ENCODE measurements around the gene CMC2.
A peak's percentile ranks its signal among the peaks of the same experiment; 100 is the strongest.

Gene CMC2

DNA sequence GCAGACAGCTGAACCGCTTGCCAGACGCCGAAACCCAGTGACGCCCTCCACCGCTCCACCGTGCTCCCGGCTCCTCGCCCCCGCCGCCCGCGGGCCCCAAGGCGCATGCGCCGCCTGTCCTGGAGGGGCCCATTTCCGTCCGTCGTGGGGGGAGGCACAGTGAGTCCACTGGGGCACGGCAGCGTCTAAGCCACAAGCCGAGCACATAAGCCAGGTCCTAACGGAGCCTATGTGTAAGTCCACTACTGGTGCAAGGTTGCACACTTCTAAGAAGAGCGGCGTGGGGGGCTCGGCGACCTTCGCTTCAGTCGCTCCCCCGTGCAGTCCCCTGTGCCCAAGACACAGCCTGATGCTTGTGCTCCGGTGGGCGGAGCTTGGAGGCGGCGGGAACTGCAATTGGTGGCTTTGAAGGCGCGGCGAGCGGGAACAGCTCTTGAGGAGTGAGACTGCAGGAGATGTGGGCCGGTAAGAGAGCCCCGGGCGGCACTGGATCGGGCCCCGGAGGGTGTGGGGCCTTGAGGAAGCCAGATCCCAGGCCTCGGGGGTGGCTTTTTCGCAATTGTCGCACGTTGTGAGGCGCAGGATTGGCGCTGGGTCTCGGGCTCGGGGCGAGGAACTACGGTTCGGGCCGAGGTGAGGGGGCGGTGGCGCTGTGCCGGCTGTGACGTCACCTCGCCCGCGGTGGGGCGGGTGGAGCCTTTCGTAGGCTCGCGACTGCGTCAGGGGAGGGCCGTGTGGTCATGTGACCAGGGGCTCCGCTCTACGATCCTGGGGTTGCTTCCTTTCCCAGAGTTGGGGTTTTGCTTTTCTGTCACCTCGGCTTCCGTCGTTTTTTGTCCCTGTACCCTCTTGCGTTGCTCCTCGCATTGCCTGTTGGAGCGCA, at the start of gene CMC2, which contains the start of gene CENPN:
Gene CMC2, minus strand, starts transcription at position 73 of the 883 bp plus-strand sequence. CDS start 9,491 bp downstream, outside the sequence.
Gene CENPN, plus strand, starts transcription at position 402 of the 883 bp plus-strand sequence. CDS start 4,726 bp downstream, outside the sequence.
- H3K4me3 ChIP-seq (ENCODE audit: low read depth, low read length): peak within 1 kb of the TSS; percentile 95
- TF ChIP-seq, protein P1, sequence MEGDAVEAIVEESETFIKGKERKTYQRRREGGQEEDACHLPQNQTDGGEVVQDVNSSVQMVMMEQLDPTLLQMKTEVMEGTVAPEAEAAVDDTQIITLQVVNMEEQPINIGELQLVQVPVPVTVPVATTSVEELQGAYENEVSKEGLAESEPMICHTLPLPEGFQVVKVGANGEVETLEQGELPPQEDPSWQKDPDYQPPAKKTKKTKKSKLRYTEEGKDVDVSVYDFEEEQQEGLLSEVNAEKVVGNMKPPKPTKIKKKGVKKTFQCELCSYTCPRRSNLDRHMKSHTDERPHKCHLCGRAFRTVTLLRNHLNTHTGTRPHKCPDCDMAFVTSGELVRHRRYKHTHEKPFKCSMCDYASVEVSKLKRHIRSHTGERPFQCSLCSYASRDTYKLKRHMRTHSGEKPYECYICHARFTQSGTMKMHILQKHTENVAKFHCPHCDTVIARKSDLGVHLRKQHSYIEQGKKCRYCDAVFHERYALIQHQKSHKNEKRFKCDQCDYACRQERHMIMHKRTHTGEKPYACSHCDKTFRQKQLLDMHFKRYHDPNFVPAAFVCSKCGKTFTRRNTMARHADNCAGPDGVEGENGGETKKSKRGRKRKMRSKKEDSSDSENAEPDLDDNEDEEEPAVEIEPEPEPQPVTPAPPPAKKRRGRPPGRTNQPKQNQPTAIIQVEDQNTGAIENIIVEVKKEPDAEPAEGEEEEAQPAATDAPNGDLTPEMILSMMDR (IDR thresholded peaks at IDR 0.05; ENCODE audit: low read depth, low read length, missing control alignments): peak; percentile 16
- DNase-seq (ENCODE audit: low read depth): peak; percentile 99
- in situ Hi-C loops (cut with HindIII; ENCODE audit: low sequenced_read_pairs): no loop called here

DNA sequence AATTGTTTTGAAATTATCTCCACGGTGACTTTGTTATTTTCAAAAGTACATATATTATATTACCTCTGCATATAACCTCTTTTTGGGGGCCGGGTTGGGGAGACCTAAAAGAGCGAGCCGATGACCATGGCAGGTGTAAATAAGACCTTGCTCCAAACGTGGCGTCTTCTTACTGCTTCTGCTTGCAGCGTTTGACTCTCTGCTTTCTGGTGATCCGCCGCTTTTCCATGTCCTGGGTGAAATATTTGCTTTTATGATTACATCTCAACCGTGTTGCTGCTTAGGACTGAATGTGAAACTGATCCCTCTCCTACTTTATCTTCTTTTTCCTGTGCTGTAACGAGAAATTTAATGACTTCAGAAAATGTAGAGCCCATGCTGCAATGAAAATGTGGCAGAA, 47.1 kb upstream of the CMC2 start:
- TF ChIP-seq, protein P1 (IDR thresholded peaks at IDR 0.05; ENCODE audit: low read depth, low read length, missing control alignments): no peak
- H3K4me3 ChIP-seq (ENCODE audit: low read depth, low read length): no peak overlapping the region
- in situ Hi-C loops (cut with HindIII; ENCODE audit: low sequenced_read_pairs): no loop called here
- DNase-seq (ENCODE audit: low read depth): no peak

DNA sequence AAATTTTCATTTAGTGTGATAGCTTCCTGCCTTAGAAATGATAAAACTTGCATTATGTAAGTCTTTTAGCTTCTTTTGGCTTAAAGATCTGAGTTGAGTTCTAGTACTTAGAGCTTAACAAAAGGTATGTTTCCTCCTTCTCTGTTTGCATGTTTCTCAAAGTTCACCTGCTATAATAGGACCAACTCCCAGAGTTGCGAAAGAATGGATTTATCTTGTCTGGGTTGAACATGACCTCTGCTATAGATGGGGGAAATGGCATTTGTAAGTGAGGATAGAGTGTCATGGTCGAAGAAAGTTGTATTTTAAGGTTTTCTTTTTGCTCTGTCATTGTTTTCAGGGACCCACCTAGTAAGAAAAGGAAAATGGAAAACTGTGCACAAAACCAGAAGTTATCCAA, 36.1 kb upstream of the CMC2 start:
- in situ Hi-C loops (cut with HindIII; ENCODE audit: low sequenced_read_pairs): loop anchor here (25.0 kb wide), 2 partner anchors 294 to 694 kb away; no protein-coding TSS in a partner anchor
- H3K4me3 ChIP-seq (ENCODE audit: low read depth, low read length): no peak overlapping the region
- DNase-seq (ENCODE audit: low read depth): no peak
- TF ChIP-seq, protein P1 (IDR thresholded peaks at IDR 0.05; ENCODE audit: low read depth, low read length, missing control alignments): no peak

DNA sequence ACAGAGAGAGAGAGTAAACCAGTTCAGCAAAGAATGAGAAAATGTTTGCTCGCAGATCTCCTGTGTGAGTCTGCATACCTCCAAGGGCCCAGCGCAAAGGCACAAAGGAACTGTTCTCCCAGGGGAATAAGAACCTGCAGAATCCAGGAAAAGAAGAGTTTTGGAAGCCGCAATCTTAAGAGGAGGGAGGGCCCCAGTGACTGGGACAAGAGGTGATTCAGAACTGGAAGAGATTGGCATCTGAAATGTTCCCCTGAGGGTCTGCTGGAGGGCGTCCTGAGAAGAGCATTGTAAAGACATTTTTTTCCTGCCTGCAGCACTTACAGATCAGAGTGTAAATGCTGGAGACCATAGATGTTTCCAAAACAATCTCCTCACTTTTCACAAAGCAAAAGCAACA, 35.0 kb upstream of the CMC2 start:
- H3K4me3 ChIP-seq (ENCODE audit: low read depth, low read length): no peak overlapping the region
- TF ChIP-seq, protein P1 (IDR thresholded peaks at IDR 0.05; ENCODE audit: low read depth, low read length, missing control alignments): no peak
- in situ Hi-C loops (cut with HindIII; ENCODE audit: low sequenced_read_pairs): loop anchor here (25.0 kb wide), 2 partner anchors 296 to 696 kb away; no protein-coding TSS in a partner anchor
- no peak for DNase-seq (ENCODE audit: low read depth)

DNA sequence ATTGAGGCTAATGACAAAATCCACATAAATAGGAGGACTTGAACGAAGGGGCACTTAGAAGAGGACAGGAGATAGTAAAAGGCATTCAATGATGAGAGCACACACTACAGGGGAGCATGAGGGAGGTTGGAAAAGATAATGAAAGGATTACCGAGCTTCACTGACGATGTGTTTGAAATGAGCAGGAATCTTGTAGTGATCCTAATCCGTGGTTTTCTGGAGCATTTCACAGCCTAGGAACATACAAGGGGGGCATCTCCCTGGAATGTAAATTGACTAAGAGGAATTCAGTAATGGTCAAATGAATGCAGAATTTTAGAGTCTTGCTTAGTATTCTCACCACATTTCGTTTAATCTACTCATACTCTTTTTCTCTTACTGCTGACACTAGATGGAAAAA, 34.2 kb upstream of the CMC2 start:
- in situ Hi-C loops (cut with HindIII; ENCODE audit: low sequenced_read_pairs): loop anchor here (25.0 kb wide), 2 partner anchors 296 to 696 kb away; no protein-coding TSS in a partner anchor
- TF ChIP-seq, protein P1 (IDR thresholded peaks at IDR 0.05; ENCODE audit: low read depth, low read length, missing control alignments): no peak
- DNase-seq (ENCODE audit: low read depth): no peak
- no peak overlapping the region for H3K4me3 ChIP-seq (ENCODE audit: low read depth, low read length)

DNA sequence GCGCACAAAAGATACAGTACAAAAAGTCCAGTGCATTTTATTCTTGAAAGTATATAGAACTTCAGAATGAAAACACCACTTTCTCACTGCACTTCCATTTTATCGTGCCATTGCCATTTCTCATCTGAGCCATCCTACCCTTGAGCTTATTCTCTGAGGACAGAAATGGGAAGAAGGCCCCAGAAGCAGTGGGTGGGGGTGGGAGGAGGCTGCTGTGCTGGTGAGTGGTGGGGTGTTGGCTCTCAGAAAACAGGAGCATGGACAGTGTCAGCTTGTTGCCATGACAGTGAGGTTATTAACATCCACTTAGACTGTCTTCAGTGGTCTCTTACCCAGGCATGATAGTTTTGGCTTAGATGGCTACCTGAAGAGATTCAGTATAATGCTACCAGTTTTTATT, 33.4 kb upstream of the CMC2 start:
- TF ChIP-seq, protein P1 (IDR thresholded peaks at IDR 0.05; ENCODE audit: low read depth, low read length, missing control alignments): no peak
- H3K4me3 ChIP-seq (ENCODE audit: low read depth, low read length): no peak overlapping the region
- no peak for DNase-seq (ENCODE audit: low read depth)
- in situ Hi-C loops (cut with HindIII; ENCODE audit: low sequenced_read_pairs): loop anchor here (25.0 kb wide), 2 partner anchors 297 to 697 kb away; no protein-coding TSS in a partner anchor
